RWPE2 (cell line): ENCODE results near the gene RGS17.

Source experiments
- ATAC-seq: fragments of 200-7000 bp; cut with Tn5 transposase; 3 replicates; pipeline ENCODE4 v1.9.1; 2021; ENCODE audit warnings: low read depth
- DNase-seq: peaks from one replicate; pipeline ENCODE4 v3.0.0-alpha.2; 2020; ENCODE audit warnings: low spot score
- H3K27ac ChIP-seq: fragments of 450-650 bp; 2 replicates; pipeline ENCODE4 v1.5.1; 2017; ENCODE audit warnings: mild to moderate bottlenecking; ENCODE audit not compliant: poor library complexity, severe bottlenecking
- H3K27me3 ChIP-seq: fragments of 250-450 bp; sonication (Bioruptor Pico); 2 replicates; pipeline ENCODE4 v1.5.1; 2021; ENCODE audit warnings: mild to moderate bottlenecking, moderate library complexity; ENCODE audit not compliant: insufficient read depth, poor library complexity, severe bottlenecking
- H3K36me3 ChIP-seq: fragments of 250-450 bp; sonication (Bioruptor Pico); 2 replicates; pipeline ENCODE4 v1.5.1; 2020; ENCODE audit warnings: low read depth, mild to moderate bottlenecking, moderate library complexity
- H3K4me1 ChIP-seq: fragments of 250-450 bp; sonication (Bioruptor Pico); 2 replicates; pipeline ENCODE4 v1.5.1; 2021; ENCODE audit warnings: mild to moderate bottlenecking, moderate library complexity; ENCODE audit not compliant: insufficient read depth, poor library complexity, severe bottlenecking
- H3K4me3 ChIP-seq: fragments of 250-450 bp; sonication (Bioruptor Pico); 2 replicates; pipeline ENCODE4 v1.5.1; 2021; ENCODE audit warnings: mild to moderate bottlenecking, moderate library complexity; ENCODE audit not compliant: severe bottlenecking
- H3K9me3 ChIP-seq: fragments of 250-450 bp; sonication (Bioruptor Pico); 2 replicates; pipeline ENCODE4 v1.5.1; 2021; ENCODE audit warnings: mild to moderate bottlenecking, moderate library complexity; ENCODE audit not compliant: severe bottlenecking
- TF ChIP-seq, protein P1 (sequence below): fragments of 450-650 bp; IDR thresholded peaks from one replicate; pipeline ENCODE4 v1.5.1; 2017; ENCODE audit warnings: mild to moderate bottlenecking, moderate library complexity; ENCODE audit not compliant: poor library complexity, severe bottlenecking

Gene RGS17

GRCh38 chr6:153038378-153039057, 92.6 kb downstream of the RGS17 start:
- H3K36me3 ChIP-seq, result peaks cover 9% of the 10 kb centered on the region; the same call in 1 of the 2 replicates
- no peaks in the 10 kb centered on the region for H3K4me1 ChIP-seq
- H3K27me3 ChIP-seq, result no peaks in the 10 kb centered on the region
- no peaks in the 10 kb centered on the region for H3K9me3 ChIP-seq
- H3K4me3 ChIP-seq, result no peak overlapping the region
- DNase-seq (no peak), ATAC-seq (peak; percentile 58; the same call in 2 of the 3 replicates)
- H3K27ac ChIP-seq, result no peak overlapping the region
- TF ChIP-seq, protein P1, sequence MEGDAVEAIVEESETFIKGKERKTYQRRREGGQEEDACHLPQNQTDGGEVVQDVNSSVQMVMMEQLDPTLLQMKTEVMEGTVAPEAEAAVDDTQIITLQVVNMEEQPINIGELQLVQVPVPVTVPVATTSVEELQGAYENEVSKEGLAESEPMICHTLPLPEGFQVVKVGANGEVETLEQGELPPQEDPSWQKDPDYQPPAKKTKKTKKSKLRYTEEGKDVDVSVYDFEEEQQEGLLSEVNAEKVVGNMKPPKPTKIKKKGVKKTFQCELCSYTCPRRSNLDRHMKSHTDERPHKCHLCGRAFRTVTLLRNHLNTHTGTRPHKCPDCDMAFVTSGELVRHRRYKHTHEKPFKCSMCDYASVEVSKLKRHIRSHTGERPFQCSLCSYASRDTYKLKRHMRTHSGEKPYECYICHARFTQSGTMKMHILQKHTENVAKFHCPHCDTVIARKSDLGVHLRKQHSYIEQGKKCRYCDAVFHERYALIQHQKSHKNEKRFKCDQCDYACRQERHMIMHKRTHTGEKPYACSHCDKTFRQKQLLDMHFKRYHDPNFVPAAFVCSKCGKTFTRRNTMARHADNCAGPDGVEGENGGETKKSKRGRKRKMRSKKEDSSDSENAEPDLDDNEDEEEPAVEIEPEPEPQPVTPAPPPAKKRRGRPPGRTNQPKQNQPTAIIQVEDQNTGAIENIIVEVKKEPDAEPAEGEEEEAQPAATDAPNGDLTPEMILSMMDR, result no peak

DNA sequence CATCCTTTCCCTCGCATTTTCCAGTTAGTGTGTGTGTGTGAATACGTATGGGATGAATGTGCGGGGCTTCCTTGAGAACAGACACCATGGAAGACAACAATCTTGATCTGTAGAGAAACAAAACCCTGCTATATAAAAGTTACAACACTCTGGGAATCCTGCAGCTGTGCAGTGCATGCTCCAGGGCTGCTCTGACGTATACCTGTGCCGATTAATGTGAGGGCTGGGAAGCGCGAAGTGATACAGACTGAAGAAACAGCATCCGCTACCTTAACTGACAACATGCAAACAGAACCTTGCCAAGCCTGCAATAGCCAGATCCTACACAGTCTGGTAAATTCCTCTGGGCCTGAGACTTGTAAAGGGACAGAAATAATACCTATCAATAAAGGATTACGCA, 96.9 kb downstream of the RGS17 start:
- no peaks in the 10 kb centered on the region for H3K27me3 ChIP-seq
- TF ChIP-seq, protein P1, result no peak
- ATAC-seq, result no peak
- no peak for DNase-seq
- peaks cover 16% of the 10 kb centered on the region for H3K4me1 ChIP-seq
- H3K27ac ChIP-seq, result no peak overlapping the region
- no peak overlapping the region for H3K4me3 ChIP-seq
- no peaks in the 10 kb centered on the region for H3K36me3 ChIP-seq
- no peaks in the 10 kb centered on the region for H3K9me3 ChIP-seq

- Histone ChIP-seq H3K27ac (peak overlapping the region; percentile 88), H3K36me3 (no peaks in the 10 kb centered on the region), H3K4me3 (no peak overlapping the region), H3K9me3 (no peaks in the 10 kb centered on the region), H3K4me1 (peaks cover 16% of the 10 kb centered on the region), H3K27me3 (no peaks in the 10 kb centered on the region)
- ATAC-seq (peak; percentile 30; the same call in 2 of the 3 replicates), DNase-seq (no peak)
- TF ChIP-seq, protein P1, result peak; percentile 77
Measured at GRCh38 chr6:153032255-153032882, 98.7 kb downstream of the RGS17 start.

DNA sequence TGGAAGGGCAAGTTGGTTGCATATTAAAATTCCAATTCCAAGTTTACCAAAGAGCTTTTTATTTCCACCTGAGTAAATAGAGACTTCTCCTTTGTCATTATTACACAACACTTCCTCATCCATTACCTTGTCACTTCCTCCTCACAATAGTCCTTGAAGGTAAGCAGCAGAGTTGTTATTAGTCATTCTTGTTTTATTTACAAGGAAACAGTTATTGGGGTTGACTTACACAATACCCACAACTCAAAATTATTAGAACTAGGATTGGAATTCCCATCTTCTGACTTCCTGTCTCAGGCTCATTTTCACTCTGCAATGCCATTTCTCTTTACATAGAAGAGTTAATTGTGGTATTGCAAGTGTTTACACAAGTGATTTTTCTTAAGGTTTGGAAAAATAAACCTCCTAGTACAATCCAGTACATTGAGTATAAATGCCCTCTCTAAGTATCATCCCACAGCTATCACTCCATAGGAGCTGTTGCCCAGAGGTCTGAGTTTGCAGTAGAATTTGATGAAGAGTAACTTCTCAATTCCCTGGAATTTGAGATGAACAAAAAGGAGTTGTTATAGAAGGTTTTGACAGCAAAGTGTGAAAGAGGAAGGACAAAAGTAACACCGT, 99.6 kb downstream of the RGS17 start:
- no peak for DNase-seq
- Histone ChIP-seq H3K27ac (peak overlapping the region; percentile 88), H3K36me3 (no peaks in the 10 kb centered on the region), H3K9me3 (no peaks in the 10 kb centered on the region), H3K27me3 (no peaks in the 10 kb centered on the region), H3K4me3 (no peak overlapping the region), H3K4me1 (peaks cover 16% of the 10 kb centered on the region)
- TF ChIP-seq, protein P1, result no peak
- ATAC-seq, result peak; percentile 90

DNA sequence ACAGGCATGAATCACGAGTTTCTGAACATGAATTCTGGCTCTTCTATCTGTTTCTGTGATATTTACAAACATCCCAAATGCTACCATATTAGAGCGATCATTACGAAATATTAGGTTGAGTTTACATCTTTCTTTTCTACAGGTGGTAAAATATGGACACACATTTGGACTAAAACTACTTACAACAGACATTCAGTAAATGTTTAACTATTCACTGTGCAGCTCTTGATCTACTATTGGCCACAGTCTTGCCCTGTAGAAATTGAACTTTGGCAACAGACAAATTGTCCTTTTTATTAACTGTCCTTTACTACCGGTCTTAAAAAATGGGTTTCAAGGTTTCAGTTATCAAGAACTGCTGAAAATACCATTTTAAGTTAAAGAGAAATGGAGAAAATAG, 102.1 kb downstream of the RGS17 start:
- no peaks in the 10 kb centered on the region for H3K36me3 ChIP-seq
- no peaks in the 10 kb centered on the region for H3K27me3 ChIP-seq
- ATAC-seq (no peak), DNase-seq (no peak)
- peaks cover 16% of the 10 kb centered on the region for H3K4me1 ChIP-seq
- H3K9me3 ChIP-seq, result no peaks in the 10 kb centered on the region
- H3K27ac ChIP-seq, result no peak overlapping the region
- no peak overlapping the region for H3K4me3 ChIP-seq
- TF ChIP-seq, protein P1, result no peak
